HEK293 (cell line): Measurements from ENCODE around the gene ZNF648.
"Not testable (repeated sequence)": the region's sequence is repeated elsewhere in the genome, so short reads cannot be mapped to it uniquely, and the experiment has no call there.

ENCODE experiments used
- CTCF ChIA-PET: fragments of 350-600 bp; formaldehyde crosslinking; extraction: SDS; loops from one replicate; lab custom pipeline; 2021; ENCODE audit warnings: antibody characterized with exemption; lab: Yijun Ruan, JAX
- POLR2A ChIA-PET: fragments of 300-600 bp; formaldehyde crosslinking; extraction: SDS; loops from one replicate; lab custom pipeline; 2020; ENCODE audit warnings: antibody characterized with exemption, inconsistent platforms; lab: Yijun Ruan, JAX
- H3K27ac ChIP-seq: fragments of 200-500 bp; sonication (Bioruptor generic); 2 replicates; pipeline ENCODE4 v1.5.1; 2014; ENCODE audit warnings: low read depth, low read length, control low read depth, inconsistent platforms; ENCODE audit errors: extremely low read depth
- H3K36me3 ChIP-seq, 2 experiments: fragments of 200-500 bp in 1 of 2; sonication (Bioruptor generic) in 1 of 2; 1 replicate in 1 of 2; 2 replicates in 1 of 2; pipeline ENCODE4 v1.5.1; 2014 to 2017; ENCODE audit warnings: inconsistent platforms in 2 of 2, low read length in 2 of 2; ENCODE audit not compliant: control insufficient read depth in 2 of 2, insufficient read depth in 1 of 2
- H3K4me1 ChIP-seq: fragments of 200-500 bp; sonication (Bioruptor generic); 2 replicates; pipeline ENCODE4 v1.5.1; 2014; ENCODE audit warnings: mild to moderate bottlenecking, low read length, inconsistent platforms; ENCODE audit not compliant: control insufficient read depth, insufficient read depth
- H3K4me3 ChIP-seq: 2 replicates; pipeline ENCODE4 v1.5.1; 2011; ENCODE audit warnings: low read depth, mild to moderate bottlenecking, control low read depth, low read length, moderate library complexity
- H3K9me3 ChIP-seq: fragments of 200-500 bp; sonication (Bioruptor generic); 2 replicates; pipeline ENCODE4 v1.5.1; 2014; ENCODE audit warnings: low read depth, low read length, inconsistent platforms; ENCODE audit not compliant: control insufficient read depth, insufficient read depth
- AEBP2 ChIP-seq: fragments of 450-650 bp; formaldehyde crosslinking; IDR thresholded peaks from 2 replicates; pipeline ENCODE4 v1.5.1; 2016; ENCODE audit warnings: missing biosample characterization, missing genetic modification characterization, borderline replicate concordance
- FEZF1 ChIP-seq: fragments of 450-650 bp; formaldehyde crosslinking; IDR thresholded peaks from 2 replicates; pipeline ENCODE4 v1.5.1; 2016; ENCODE audit warnings: missing biosample characterization, missing genetic modification characterization
- GFI1B ChIP-seq: fragments of 450-650 bp; formaldehyde crosslinking; IDR thresholded peaks from 2 replicates; pipeline ENCODE4 v1.5.1; 2016; ENCODE audit warnings: missing biosample characterization, missing genetic modification characterization
- HOXA7 ChIP-seq: sonication (generic); formaldehyde crosslinking; IDR thresholded peaks from 2 replicates; pipeline ENCODE4 v1.8.1; 2022; ENCODE audit warnings: missing genetic modification reagents, borderline replicate concordance
- MYNN ChIP-seq: fragments of 450-650 bp; formaldehyde crosslinking; IDR thresholded peaks from 2 replicates; pipeline ENCODE4 v1.5.1; 2016; ENCODE audit warnings: missing biosample characterization, missing genetic modification characterization, borderline replicate concordance
- MZF1 ChIP-seq: fragments of 450-650 bp; formaldehyde crosslinking; IDR thresholded peaks from 2 replicates; pipeline ENCODE4 v1.5.1; 2017; ENCODE audit warnings: missing biosample characterization, missing genetic modification characterization, borderline replicate concordance
- SETDB1 ChIP-seq: IDR thresholded peaks from one replicate; pipeline ENCODE4 v1.6.1; 2017; ENCODE audit warnings: mild to moderate bottlenecking, low read length, moderate library complexity, mixed read lengths; ENCODE audit not compliant: insufficient read length
- SP7 ChIP-seq: fragments of 450-650 bp; formaldehyde crosslinking; IDR thresholded peaks from 2 replicates; pipeline ENCODE4 v1.5.1; 2016; ENCODE audit warnings: missing biosample characterization, missing genetic modification characterization
- WT1 ChIP-seq: fragments of 450-650 bp; formaldehyde crosslinking; IDR thresholded peaks from 2 replicates; pipeline ENCODE4 v1.5.1; 2016; ENCODE audit warnings: missing biosample characterization, missing genetic modification characterization
- ZNF133 ChIP-seq: fragments of 450-650 bp; formaldehyde crosslinking; IDR thresholded peaks from 2 replicates; pipeline ENCODE4 v1.5.1; 2016; ENCODE audit warnings: missing biosample characterization, missing genetic modification characterization
- ZNF169 ChIP-seq: fragments of 450-650 bp; formaldehyde crosslinking; IDR thresholded peaks from 2 replicates; pipeline ENCODE4 v1.5.1; 2016; ENCODE audit warnings: missing biosample characterization, missing genetic modification characterization
- ZNF175 ChIP-seq: fragments of 450-650 bp; formaldehyde crosslinking; IDR thresholded peaks from 2 replicates; pipeline ENCODE4 v1.5.1; 2016; ENCODE audit warnings: missing biosample characterization, missing genetic modification characterization
- ZNF184 ChIP-seq: fragments of 450-650 bp; IDR thresholded peaks from 2 replicates; pipeline ENCODE4 v1.5.1; 2018; ENCODE audit warnings: missing biosample characterization, mild to moderate bottlenecking, missing genetic modification characterization
- ZNF26 ChIP-seq: fragments of 450-650 bp; formaldehyde crosslinking; IDR thresholded peaks from 2 replicates; pipeline ENCODE4 v1.5.1; 2016; ENCODE audit warnings: missing biosample characterization, missing genetic modification characterization
- ZNF302 ChIP-seq: fragments of 450-650 bp; formaldehyde crosslinking; IDR thresholded peaks from 2 replicates; pipeline ENCODE4 v1.5.1; 2016; ENCODE audit warnings: missing biosample characterization, missing genetic modification characterization, low read depth
- ZNF48 ChIP-seq: fragments of 450-650 bp; formaldehyde crosslinking; IDR thresholded peaks from 2 replicates; pipeline ENCODE4 v1.5.1; 2016; ENCODE audit warnings: missing biosample characterization, missing genetic modification characterization
- ZNF530 ChIP-seq: fragments of 450-650 bp; formaldehyde crosslinking; IDR thresholded peaks from 2 replicates; pipeline ENCODE4 v1.5.1; 2016; ENCODE audit warnings: low read depth, missing biosample characterization, missing genetic modification characterization
- ZNF610 ChIP-seq: fragments of 450-650 bp; formaldehyde crosslinking; IDR thresholded peaks from 2 replicates; pipeline ENCODE4 v1.5.1; 2016; ENCODE audit warnings: missing biosample characterization, missing genetic modification characterization, borderline replicate concordance
- ZNF629 ChIP-seq: fragments of 450-650 bp; formaldehyde crosslinking; IDR thresholded peaks from 2 replicates; pipeline ENCODE4 v1.5.1; 2017; ENCODE audit warnings: missing biosample characterization, missing genetic modification characterization
- ZNF658 ChIP-seq: fragments of 450-650 bp; formaldehyde crosslinking; IDR thresholded peaks from 2 replicates; pipeline ENCODE4; 2016; ENCODE audit warnings: missing biosample characterization, missing genetic modification characterization
- ZNF792 ChIP-seq: fragments of 450-650 bp; formaldehyde crosslinking; IDR thresholded peaks from 2 replicates; pipeline ENCODE4 v1.5.1; 2016; ENCODE audit warnings: missing biosample characterization, missing genetic modification characterization
- TF ChIP-seq, protein P1 (sequence below): fragments of 450-650 bp; formaldehyde crosslinking; IDR thresholded peaks from 2 replicates; pipeline ENCODE4 v1.5.1; 2016; ENCODE audit warnings: missing biosample characterization, missing genetic modification characterization
- TF ChIP-seq, protein P2 (sequence below): fragments of 450-650 bp; formaldehyde crosslinking; IDR thresholded peaks from 2 replicates; pipeline ENCODE4 v1.5.1; 2017; ENCODE audit warnings: missing biosample characterization, missing genetic modification characterization

ZNF648 gene

GRCh38 chr1:182046763-182047162 is 14.7 kb downstream of the ZNF648 start:
- TF ChIP-seq FEZF1 (tag by site-specific recombination) (no peak), ZNF658 (no peak), ZNF530 (tag by site-specific recombination) (no peak), HOXA7 (CRISPR knock-in tag) (no peak), ZNF133 (tag by site-specific recombination) (no peak), MYNN (tag by site-specific recombination) (no peak), ZNF610 (no peak), ZNF26 (tag by site-specific recombination) (no peak), ZNF169 (tag by site-specific recombination) (no peak), ZNF792 (tag by site-specific recombination) (no peak), ZNF629 (tag by site-specific recombination) (no peak), MZF1 (tag by site-specific recombination) (no peak)
- TF ChIP-seq, protein P1, sequence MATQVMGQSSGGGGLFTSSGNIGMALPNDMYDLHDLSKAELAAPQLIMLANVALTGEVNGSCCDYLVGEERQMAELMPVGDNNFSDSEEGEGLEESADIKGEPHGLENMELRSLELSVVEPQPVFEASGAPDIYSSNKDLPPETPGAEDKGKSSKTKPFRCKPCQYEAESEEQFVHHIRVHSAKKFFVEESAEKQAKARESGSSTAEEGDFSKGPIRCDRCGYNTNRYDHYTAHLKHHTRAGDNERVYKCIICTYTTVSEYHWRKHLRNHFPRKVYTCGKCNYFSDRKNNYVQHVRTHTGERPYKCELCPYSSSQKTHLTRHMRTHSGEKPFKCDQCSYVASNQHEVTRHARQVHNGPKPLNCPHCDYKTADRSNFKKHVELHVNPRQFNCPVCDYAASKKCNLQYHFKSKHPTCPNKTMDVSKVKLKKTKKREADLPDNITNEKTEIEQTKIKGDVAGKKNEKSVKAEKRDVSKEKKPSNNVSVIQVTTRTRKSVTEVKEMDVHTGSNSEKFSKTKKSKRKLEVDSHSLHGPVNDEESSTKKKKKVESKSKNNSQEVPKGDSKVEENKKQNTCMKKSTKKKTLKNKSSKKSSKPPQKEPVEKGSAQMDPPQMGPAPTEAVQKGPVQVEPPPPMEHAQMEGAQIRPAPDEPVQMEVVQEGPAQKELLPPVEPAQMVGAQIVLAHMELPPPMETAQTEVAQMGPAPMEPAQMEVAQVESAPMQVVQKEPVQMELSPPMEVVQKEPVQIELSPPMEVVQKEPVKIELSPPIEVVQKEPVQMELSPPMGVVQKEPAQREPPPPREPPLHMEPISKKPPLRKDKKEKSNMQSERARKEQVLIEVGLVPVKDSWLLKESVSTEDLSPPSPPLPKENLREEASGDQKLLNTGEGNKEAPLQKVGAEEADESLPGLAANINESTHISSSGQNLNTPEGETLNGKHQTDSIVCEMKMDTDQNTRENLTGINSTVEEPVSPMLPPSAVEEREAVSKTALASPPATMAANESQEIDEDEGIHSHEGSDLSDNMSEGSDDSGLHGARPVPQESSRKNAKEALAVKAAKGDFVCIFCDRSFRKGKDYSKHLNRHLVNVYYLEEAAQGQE (tag by site-specific recombination) = no peak
- Histone ChIP-seq H3K4me3 (no peak overlapping the region), H3K9me3 (no peaks in the 10 kb centered on the region), H3K36me3 (no peaks in the 10 kb centered on the region), H3K4me1 (no peaks in the 10 kb centered on the region), H3K27ac (no peak overlapping the region)
- ChIA-PET POLR2A (no interaction called here), CTCF (interaction anchor here (1.9 kb wide), 1 partner anchor 34 kb away, joined by 4 read pairs; no protein-coding TSS in a partner anchor)

GRCh38 chr1:182045481-182045880 is 16.0 kb downstream of the ZNF648 start:
- CTCF ChIA-PET, H3K4me1 ChIP-seq, H3K9me3 ChIP-seq, POLR2A ChIA-PET: not testable (repeated sequence)
- TF ChIP-seq SETDB1 = peak; percentile 69
- TF ChIP-seq, all 188 proteins: peak for 1; not testable (repeated sequence) for 187
- H3K27ac ChIP-seq, H3K36me3 ChIP-seq, H3K4me3 ChIP-seq: not testable (repeated sequence)

DNA sequence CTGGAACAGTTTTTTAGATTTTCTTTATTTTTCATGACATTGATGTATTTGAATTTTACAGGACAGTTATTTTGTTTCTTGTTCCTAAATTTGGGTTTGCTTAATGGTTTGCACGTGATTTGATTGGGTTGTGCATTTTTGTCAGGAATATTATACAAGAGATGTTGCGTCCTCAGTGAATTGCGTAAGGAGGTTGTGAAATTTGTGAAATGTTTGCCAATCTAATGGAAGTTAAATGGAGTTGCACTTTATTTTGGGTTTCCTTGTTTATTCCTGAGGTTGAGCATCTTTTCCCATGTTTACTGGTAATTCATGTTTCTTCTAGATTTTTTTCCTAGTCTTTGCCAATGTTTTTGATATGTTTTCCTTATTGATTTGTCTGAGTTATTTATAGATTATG is 19.9 kb downstream of the ZNF648 start:
- ChIA-PET CTCF (interaction anchor here (0.6 kb wide), 1 partner anchor 1057 kb away, joined by 3 read pairs; no protein-coding TSS in a partner anchor), POLR2A (no interaction called here)
- Histone ChIP-seq H3K9me3 (no peaks in the 10 kb centered on the region), H3K36me3 (no peaks in the 10 kb centered on the region), H3K4me1 (no peaks in the 10 kb centered on the region), H3K4me3 (no peak overlapping the region), H3K27ac (no peak overlapping the region)
- TF ChIP-seq, protein P2, sequence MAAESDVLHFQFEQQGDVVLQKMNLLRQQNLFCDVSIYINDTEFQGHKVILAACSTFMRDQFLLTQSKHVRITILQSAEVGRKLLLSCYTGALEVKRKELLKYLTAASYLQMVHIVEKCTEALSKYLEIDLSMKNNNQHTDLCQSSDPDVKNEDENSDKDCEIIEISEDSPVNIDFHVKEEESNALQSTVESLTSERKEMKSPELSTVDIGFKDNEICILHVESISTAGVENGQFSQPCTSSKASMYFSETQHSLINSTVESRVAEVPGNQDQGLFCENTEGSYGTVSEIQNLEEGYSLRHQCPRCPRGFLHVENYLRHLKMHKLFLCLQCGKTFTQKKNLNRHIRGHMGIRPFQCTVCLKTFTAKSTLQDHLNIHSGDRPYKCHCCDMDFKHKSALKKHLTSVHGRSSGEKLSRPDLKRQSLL = no peak
- TF ChIP-seq ZNF792 (tag by site-specific recombination) (no peak), ZNF302 (tag by site-specific recombination) (no peak), WT1 (tag by site-specific recombination) (no peak), AEBP2 (tag by site-specific recombination) (no peak), ZNF48 (tag by site-specific recombination) (no peak), MYNN (tag by site-specific recombination) (no peak), ZNF175 (tag by site-specific recombination) (no peak), SP7 (no peak), GFI1B (tag by site-specific recombination) (no peak), ZNF184 (tag by site-specific recombination) (no peak)
